ENCODE results near the gene MEP1B.

- TF ChIP-seq POLR2A (IDR thresholded peaks at IDR 0.05; ENCODE audit: low read depth, low read length), result no peak
- no peak for TF ChIP-seq TAF1 (IDR thresholded peaks at IDR 0.05; ENCODE audit: borderline replicate concordance, low read depth, low read length)
- no peak for TF ChIP-seq POLR2AphosphoS5 (IDR thresholded peaks at IDR 0.05; ENCODE audit: low read depth, low read length)
These were observed 23.9 kb downstream of the MEP1B start for GRCh38 chr18:32213693-32214092.
